HepG2 (cell line): ENCODE measurements around the gene RAD52. TPM values are rescaled to one million over a fixed set of nuclear protein-coding genes. Genes with fewer than 3 reads are reported as not detected.

Experiments
- ATAC-seq: fragments of 200-7000 bp; cut with Tn5 transposase; 3 replicates; pipeline ENCODE4 v1.9.1; 2020; ENCODE audit warnings: mild to moderate bottlenecking, moderate library complexity
- BruUV-seq: library from RNA; stranded (reverse); fragments of 400-500 nt; replicated peaks from 2 replicates; lab custom pipeline; 2021; lab: Mats Ljungman, UMichigan
- CTCF ChIA-PET: fragments of 300-600 bp; formaldehyde crosslinking; extraction: SDS; loops from one replicate; lab custom pipeline; 2021; ENCODE audit warnings: low total read pairs, inconsistent platforms, low intra/inter-chr PET ratio; lab: Yijun Ruan, JAX
- POLR2A ChIA-PET: fragments of 350-600 bp; sonication (Branson Sonifier 250); formaldehyde crosslinking; loops from one replicate; lab custom pipeline; 2020; ENCODE audit warnings: antibody characterized with exemption, inconsistent platforms; lab: Yijun Ruan, JAX
- DNase-seq: peaks from one replicate; pipeline ENCODE4 v3.0.0-alpha.2; 2015; ENCODE audit warnings: low spot score
- FAIRE-seq: peaks from 3 replicates; lab custom pipeline; 2011; peaks lifted over from hg19 to GRCh38; lab: Jason Lieb, UNC
- H2AFZ ChIP-seq: one replicate; pipeline ENCODE4 v1.6.1; 2011; ENCODE audit warnings: low read length, inconsistent platforms
- H3K27ac ChIP-seq: fragments of 300-600 bp; 3 replicates; pipeline ENCODE4 v1.8.0; 2011; ENCODE audit warnings: mixed run types, mild to moderate bottlenecking, mixed read lengths, low read length, inconsistent platforms; ENCODE audit not compliant: insufficient read depth; ENCODE audit errors: extremely low read length
- H3K27me3 ChIP-seq, 2 experiments: fragments of 200-600 bp in 1 of 2; 2 replicates in 1 of 2; 3 replicates in 1 of 2; pipeline versions ENCODE4 v1.6.0 to v1.8.0; 2011; ENCODE audit warnings: low read length in 2 of 2, mild to moderate bottlenecking in 2 of 2, moderate library complexity in 2 of 2, inconsistent platforms in 1 of 2; ENCODE audit not compliant: insufficient read depth in 2 of 2, control insufficient read depth in 1 of 2
- H3K36me3 ChIP-seq, 2 experiments: fragments of 200-600 bp in 1 of 2; replicated peaks in 1 of 2; 2 replicates in 1 of 2; 3 replicates in 1 of 2; pipeline versions ENCODE4 v1.5.1 to v1.8.0; 2011; ENCODE audit warnings: low read length in 2 of 2, inconsistent platforms in 1 of 2; ENCODE audit not compliant: insufficient read depth in 2 of 2, control insufficient read depth in 1 of 2
- H3K4me1 ChIP-seq: 2 replicates; pipeline ENCODE4 v1.5.1; 2012; ENCODE audit warnings: low read length, inconsistent platforms; ENCODE audit not compliant: insufficient read depth
- H3K4me2 ChIP-seq: 2 replicates; pipeline ENCODE4 v1.6.0; 2011; ENCODE audit warnings: low read depth, low read length, inconsistent platforms
- H3K4me3 ChIP-seq, 3 experiments: fragments of 200-600 bp in 1 of 3; sonication (generic), shearing (Covaris generic) in 1 of 3; replicated peaks in 1 of 3; 2 replicates each; pipeline ENCODE4 v1.5.1; 2011 to 2016; ENCODE audit warnings: low read length in 3 of 3, inconsistent platforms in 2 of 3, low read depth in 2 of 3, mild to moderate bottlenecking in 2 of 3, control low read depth in 1 of 3, mixed read lengths in 1 of 3; ENCODE audit not compliant: insufficient read depth in 1 of 3
- H3K79me2 ChIP-seq: one replicate; pipeline ENCODE4 v1.6.1; 2011; ENCODE audit warnings: low read length, inconsistent platforms; ENCODE audit not compliant: insufficient read depth
- H3K9ac ChIP-seq: 2 replicates; pipeline ENCODE4 v1.6.0; 2011; ENCODE audit warnings: mild to moderate bottlenecking, low read depth, low read length, inconsistent platforms; ENCODE audit not compliant: insufficient read depth
- H3K9me3 ChIP-seq: 2 replicates; pipeline ENCODE4 v1.5.1; 2012; ENCODE audit warnings: mild to moderate bottlenecking, low read length
- H4K20me1 ChIP-seq: 2 replicates; pipeline ENCODE4 v1.6.0; 2011; ENCODE audit warnings: inconsistent platforms, mild to moderate bottlenecking, low read length, moderate library complexity; ENCODE audit not compliant: insufficient read depth
- FOSL1 ChIP-seq: sonication (generic); formaldehyde crosslinking; IDR thresholded peaks from 2 replicates; pipeline ENCODE4 v1.9.0; 2021; ENCODE audit warnings: missing genetic modification reagents, borderline replicate concordance
- FOSL2 ChIP-seq: sonication (generic); formaldehyde crosslinking; IDR thresholded peaks from 2 replicates; pipeline ENCODE4 v1.4.0; 2020; ENCODE audit warnings: missing genetic modification reagents
- GATAD2A ChIP-seq: IDR thresholded peaks from 2 replicates; pipeline ENCODE4 v1.6.1; 2016
- HOXA3 ChIP-seq: sonication (generic); formaldehyde crosslinking; IDR thresholded peaks from 2 replicates; pipeline ENCODE4 v1.5.0; 2020; ENCODE audit warnings: missing genetic modification reagents
- JUN ChIP-seq: sonication (generic); formaldehyde crosslinking; IDR thresholded peaks from 2 replicates; pipeline ENCODE4 v1.4.0; 2020; ENCODE audit warnings: mild to moderate bottlenecking, missing genetic modification reagents
- JUND ChIP-seq: sonication (generic); formaldehyde crosslinking; IDR thresholded peaks from 2 replicates; pipeline ENCODE4 v1.8.0; 2022; ENCODE audit warnings: mild to moderate bottlenecking, missing genetic modification reagents
- KDM3A ChIP-seq: IDR thresholded peaks from 2 replicates; pipeline ENCODE4 v1.6.1; 2018; ENCODE audit warnings: low read depth, missing compliant biosample characterization
- MAFK ChIP-seq, 2 experiments: IDR thresholded peaks in 1 of 2; conservative IDR thresholded peaks in 1 of 2; 2 replicates each; pipeline ENCODE4 v1.6.1; 2011; ENCODE audit warnings: improper control_type of control experiment in 2 of 2, low read length in 2 of 2
- MXI1 ChIP-seq: IDR thresholded peaks from 3 replicates; pipeline ENCODE4 v1.6.1; 2012; ENCODE audit warnings: low read depth, low read length, inconsistent platforms, borderline replicate concordance
- NFRKB ChIP-seq: fragments of 450-650 bp; IDR thresholded peaks from 2 replicates; pipeline ENCODE4 v1.6.1; 2017
- NR2F2 ChIP-seq: IDR thresholded peaks from 2 replicates; pipeline ENCODE4 v1.6.1; 2012; ENCODE audit warnings: low read depth, inconsistent platforms, borderline replicate concordance
- RXRB ChIP-seq: IDR thresholded peaks from 2 replicates; pipeline ENCODE4 v1.6.1; 2016; ENCODE audit warnings: borderline replicate concordance, missing genetic modification reagents, missing compliant biosample characterization
- SALL1 ChIP-seq: sonication (generic); formaldehyde crosslinking; IDR thresholded peaks from 2 replicates; pipeline ENCODE4 v1.8.0; 2022; ENCODE audit warnings: mild to moderate bottlenecking, missing genetic modification reagents
- SMARCE1 ChIP-seq: fragments of 450-650 bp; IDR thresholded peaks from 2 replicates; pipeline ENCODE4 v1.6.1; 2017; ENCODE audit warnings: borderline replicate concordance
- XRCC5 ChIP-seq: fragments of 200-400 bp; formaldehyde crosslinking; optimal IDR thresholded peaks from 2 replicates; pipeline ENCODE3; 2017; ENCODE audit warnings: mild to moderate bottlenecking, low read length
- ZFP1 ChIP-seq: IDR thresholded peaks from 2 replicates; pipeline ENCODE4 v1.6.1; 2016
- ZNF121 ChIP-seq: sonication (generic); formaldehyde crosslinking; IDR thresholded peaks from 2 replicates; pipeline ENCODE4 v1.5.0; 2020; ENCODE audit warnings: mild to moderate bottlenecking, missing genetic modification reagents
- ZNF891 ChIP-seq: sonication (generic); formaldehyde crosslinking; IDR thresholded peaks from 2 replicates; pipeline ENCODE4 v1.5.0; 2020; ENCODE audit warnings: mild to moderate bottlenecking, missing genetic modification reagents
- WGBS: methylation state at CpG from one replicate; pipeline ENCODE4 v1.1.6; 2017; ENCODE audit warnings: low lambda C conversion rate; 5-methylcytosine and 5-hydroxymethylcytosine counted together
- in situ Hi-C: cut with HindIII; loops from 2 replicates; pipeline ENCODE4 v1.10.0; 2017; ENCODE audit warnings: low pct_unique_long_range_greater_than_20kb; ENCODE audit not compliant: extremely low pct_ligation_motif_present
- intact Hi-C: fragments of 100-400 bp; cut with micrococcal nuclease; formaldehyde crosslinking; loops from one replicate; pipeline ENCODE4 v1.10.0; 2022; ENCODE audit not compliant: unreplicated experiment
- polyA plus RNA-seq, 8 experiments: library from polyadenylated mRNA; depleted of rRNA in 3 of 8; stranded (reverse) in 7 of 8; unstranded in 1 of 8; fragments of >200 nt; fragmentation: Illumina TruSeq in 4 of 8; extraction: Trizol in 4 of 8; gene quantifications; 2 replicates each; pipeline versions ENCODE4 v1.2.1 to v1.2.3, GENCODE V29; 2011 to 2016; ENCODE audit warnings: low read depth in 4 of 8, missing spikeins in 1 of 8, mixed read lengths in 1 of 8; ENCODE audit not compliant: insufficient read depth in 1 of 8
- total RNA-seq, 5 experiments: library from RNA; depleted of rRNA; stranded (reverse); fragments of >200 nt; fragmentation: Illumina TruSeq; extraction: Trizol; gene quantifications; 2 replicates each; pipeline ENCODE4 v1.2.3, GENCODE V29; 2016; ENCODE audit warnings: low read depth in 1 of 5
- TF ChIP-seq, protein P1 (sequence below): IDR thresholded peaks from 2 replicates; pipeline ENCODE4 v1.6.1; 2016
- TF ChIP-seq, protein P2 (sequence below): IDR thresholded peaks from 2 replicates; pipeline ENCODE4 v1.4.0; 2020; ENCODE audit warnings: mild to moderate bottlenecking, missing genetic modification reagents
- TF ChIP-seq, protein P3 (sequence below): IDR thresholded peaks from 2 replicates; pipeline ENCODE4 v1.6.1; 2016; ENCODE audit warnings: mild to moderate bottlenecking

The RAD52 gene
- total and polyA plus RNA-seq, 2 of the 13 experiments (the other 11 are each of a cell fraction or from before 2014, with no cell fraction given), result 14.3 to 19.9 TPM

DNA sequence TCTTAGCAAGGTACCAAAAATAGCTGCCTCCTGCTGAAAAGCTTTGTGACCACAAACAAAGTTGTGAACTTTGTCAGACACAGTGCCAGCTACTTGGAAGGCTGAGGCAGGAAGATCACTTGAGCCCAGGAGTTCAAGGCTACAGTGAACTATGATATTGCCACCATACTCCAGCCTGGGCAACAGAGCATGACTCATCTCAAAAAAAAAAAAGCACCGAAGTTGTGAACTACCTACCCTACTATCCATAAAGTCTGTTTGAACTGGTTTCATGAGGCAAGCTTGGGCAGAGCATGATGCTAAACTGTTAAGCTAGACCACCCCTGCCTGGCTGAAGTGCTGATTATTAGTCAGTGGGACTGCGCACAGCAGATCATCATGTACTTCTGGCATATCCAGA, 75.5 kb downstream of the RAD52 start:
- Histone ChIP-seq H3K4me1 (peaks cover 18% of the 10 kb centered on the region), H3K36me3 (peaks cover 6 to 32% of the 10 kb centered on the region in 2 experiments), H3K9me3 (no peaks in the 10 kb centered on the region), H2AFZ (no peak overlapping the region), H3K9ac (no peak overlapping the region), H3K4me3 (no peak overlapping the region), H3K79me2 (no peaks in the 10 kb centered on the region), H3K27me3 (no peaks in the 10 kb centered on the region), H3K27ac (peak overlapping the region; percentile 33), H4K20me1 (no peaks in the 10 kb centered on the region), H3K4me2 (no peak overlapping the region)
- ChIA-PET CTCF (no interaction called here), POLR2A (no interaction called here)
- no TSS peak for BruUV-seq
- 0% methylated on average over 1 of the region's 2 CpGs for WGBS
- ATAC-seq, result peak; percentile 81
- intact Hi-C loops, result no loop called here
- in situ Hi-C loops, result no loop called here
- FAIRE-seq, result peak; percentile 67
- DNase-seq, result peak; percentile 53
- 0 out of 2 replicates have a peak, but pooled peaks have one; percentile 34 for TF ChIP-seq KDM3A (CRISPR knock-in tag)
- TF ChIP-seq GATAD2A (CRISPR knock-in tag), result peak; percentile 44; the same call in 1 of the 2 replicates
- no peak for TF ChIP-seq SMARCE1
- no peak for TF ChIP-seq NFRKB
- TF ChIP-seq SALL1 (CRISPR knock-in tag), result peak; percentile 20; the same call in 1 of the 2 replicates
- TF ChIP-seq, protein P1, sequence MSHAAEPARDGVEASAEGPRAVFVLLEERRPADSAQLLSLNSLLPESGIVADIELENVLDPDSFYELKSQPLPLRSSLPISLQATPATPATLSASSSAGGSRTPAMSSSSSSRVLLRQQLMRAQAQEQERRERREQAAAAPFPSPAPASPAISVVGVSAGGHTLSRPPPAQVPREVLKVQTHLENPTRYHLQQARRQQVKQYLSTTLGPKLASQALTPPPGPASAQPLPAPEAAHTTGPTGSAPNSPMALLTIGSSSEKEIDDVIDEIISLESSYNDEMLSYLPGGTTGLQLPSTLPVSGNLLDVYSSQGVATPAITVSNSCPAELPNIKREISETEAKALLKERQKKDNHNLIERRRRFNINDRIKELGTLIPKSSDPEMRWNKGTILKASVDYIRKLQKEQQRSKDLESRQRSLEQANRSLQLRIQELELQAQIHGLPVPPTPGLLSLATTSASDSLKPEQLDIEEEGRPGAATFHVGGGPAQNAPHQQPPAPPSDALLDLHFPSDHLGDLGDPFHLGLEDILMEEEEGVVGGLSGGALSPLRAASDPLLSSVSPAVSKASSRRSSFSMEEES (CRISPR knock-in tag), result no peak
- no peak for TF ChIP-seq XRCC5
- TF ChIP-seq HOXA3 (CRISPR knock-in tag), result 0 out of 2 replicates have a peak, but pooled peaks have one; percentile 16
- TF ChIP-seq, protein P2, sequence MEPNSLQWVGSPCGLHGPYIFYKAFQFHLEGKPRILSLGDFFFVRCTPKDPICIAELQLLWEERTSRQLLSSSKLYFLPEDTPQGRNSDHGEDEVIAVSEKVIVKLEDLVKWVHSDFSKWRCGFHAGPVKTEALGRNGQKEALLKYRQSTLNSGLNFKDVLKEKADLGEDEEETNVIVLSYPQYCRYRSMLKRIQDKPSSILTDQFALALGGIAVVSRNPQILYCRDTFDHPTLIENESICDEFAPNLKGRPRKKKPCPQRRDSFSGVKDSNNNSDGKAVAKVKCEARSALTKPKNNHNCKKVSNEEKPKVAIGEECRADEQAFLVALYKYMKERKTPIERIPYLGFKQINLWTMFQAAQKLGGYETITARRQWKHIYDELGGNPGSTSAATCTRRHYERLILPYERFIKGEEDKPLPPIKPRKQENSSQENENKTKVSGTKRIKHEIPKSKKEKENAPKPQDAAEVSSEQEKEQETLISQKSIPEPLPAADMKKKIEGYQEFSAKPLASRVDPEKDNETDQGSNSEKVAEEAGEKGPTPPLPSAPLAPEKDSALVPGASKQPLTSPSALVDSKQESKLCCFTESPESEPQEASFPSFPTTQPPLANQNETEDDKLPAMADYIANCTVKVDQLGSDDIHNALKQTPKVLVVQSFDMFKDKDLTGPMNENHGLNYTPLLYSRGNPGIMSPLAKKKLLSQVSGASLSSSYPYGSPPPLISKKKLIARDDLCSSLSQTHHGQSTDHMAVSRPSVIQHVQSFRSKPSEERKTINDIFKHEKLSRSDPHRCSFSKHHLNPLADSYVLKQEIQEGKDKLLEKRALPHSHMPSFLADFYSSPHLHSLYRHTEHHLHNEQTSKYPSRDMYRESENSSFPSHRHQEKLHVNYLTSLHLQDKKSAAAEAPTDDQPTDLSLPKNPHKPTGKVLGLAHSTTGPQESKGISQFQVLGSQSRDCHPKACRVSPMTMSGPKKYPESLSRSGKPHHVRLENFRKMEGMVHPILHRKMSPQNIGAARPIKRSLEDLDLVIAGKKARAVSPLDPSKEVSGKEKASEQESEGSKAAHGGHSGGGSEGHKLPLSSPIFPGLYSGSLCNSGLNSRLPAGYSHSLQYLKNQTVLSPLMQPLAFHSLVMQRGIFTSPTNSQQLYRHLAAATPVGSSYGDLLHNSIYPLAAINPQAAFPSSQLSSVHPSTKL, result peak; percentile 66; the same call in 1 of the 2 replicates
- TF ChIP-seq ZNF121 (CRISPR knock-in tag), result peak; percentile 87
- TF ChIP-seq, protein P3, sequence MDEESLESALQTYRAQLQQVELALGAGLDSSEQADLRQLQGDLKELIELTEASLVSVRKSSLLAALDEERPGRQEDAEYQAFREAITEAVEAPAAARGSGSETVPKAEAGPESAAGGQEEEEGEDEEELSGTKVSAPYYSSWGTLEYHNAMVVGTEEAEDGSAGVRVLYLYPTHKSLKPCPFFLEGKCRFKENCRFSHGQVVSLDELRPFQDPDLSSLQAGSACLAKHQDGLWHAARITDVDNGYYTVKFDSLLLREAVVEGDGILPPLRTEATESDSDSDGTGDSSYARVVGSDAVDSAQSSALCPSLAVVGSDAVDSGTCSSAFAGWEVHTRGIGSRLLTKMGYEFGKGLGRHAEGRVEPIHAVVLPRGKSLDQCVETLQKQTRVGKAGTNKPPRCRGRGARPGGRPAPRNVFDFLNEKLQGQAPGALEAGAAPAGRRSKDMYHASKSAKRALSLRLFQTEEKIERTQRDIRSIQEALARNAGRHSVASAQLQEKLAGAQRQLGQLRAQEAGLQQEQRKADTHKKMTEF (CRISPR knock-in tag), result peak; percentile 50
- TF ChIP-seq MXI1, result no peak
- TF ChIP-seq NR2F2, result no peak
- peak; percentile 71; the same call in 1 of the 2 replicates for TF ChIP-seq FOSL1 (CRISPR knock-in tag)
- TF ChIP-seq MAFK (conservative IDR thresholded peaks at IDR 0.05 in 1 of 2, IDR thresholded peaks at IDR 0.05 in 1 of 2; ENCODE audit: low read length in 2 of 2), result 0 out of 4 replicates have a peak, but pooled peaks of 1 of the 2 experiments have one; percentile 5
- no peak for TF ChIP-seq ZNF891 (CRISPR knock-in tag)
- peak; percentile 36; the same call in 1 of the 2 replicates for TF ChIP-seq RXRB (CRISPR knock-in tag)
- TF ChIP-seq JUN (CRISPR knock-in tag), result 0 out of 2 replicates have a peak, but pooled peaks have one; percentile 47
- peak; percentile 94 for TF ChIP-seq FOSL2 (CRISPR knock-in tag)
- TF ChIP-seq ZFP1, result peak; percentile 93
- peak; percentile 70; the same call in 1 of the 2 replicates for TF ChIP-seq JUND (CRISPR knock-in tag)
